Ramos (cell line): Measurements from ENCODE around the gene CHRNA4.

Experiments
- in situ Hi-C: fragments of 300-500 bp; cut with MboI; formaldehyde crosslinking; loops from one replicate; pipeline ENCODE4 v1.14.3; 2022; ENCODE audit warnings: low sequenced_read_pairs; ENCODE audit not compliant: unreplicated experiment

The CHRNA4 gene

DNA sequence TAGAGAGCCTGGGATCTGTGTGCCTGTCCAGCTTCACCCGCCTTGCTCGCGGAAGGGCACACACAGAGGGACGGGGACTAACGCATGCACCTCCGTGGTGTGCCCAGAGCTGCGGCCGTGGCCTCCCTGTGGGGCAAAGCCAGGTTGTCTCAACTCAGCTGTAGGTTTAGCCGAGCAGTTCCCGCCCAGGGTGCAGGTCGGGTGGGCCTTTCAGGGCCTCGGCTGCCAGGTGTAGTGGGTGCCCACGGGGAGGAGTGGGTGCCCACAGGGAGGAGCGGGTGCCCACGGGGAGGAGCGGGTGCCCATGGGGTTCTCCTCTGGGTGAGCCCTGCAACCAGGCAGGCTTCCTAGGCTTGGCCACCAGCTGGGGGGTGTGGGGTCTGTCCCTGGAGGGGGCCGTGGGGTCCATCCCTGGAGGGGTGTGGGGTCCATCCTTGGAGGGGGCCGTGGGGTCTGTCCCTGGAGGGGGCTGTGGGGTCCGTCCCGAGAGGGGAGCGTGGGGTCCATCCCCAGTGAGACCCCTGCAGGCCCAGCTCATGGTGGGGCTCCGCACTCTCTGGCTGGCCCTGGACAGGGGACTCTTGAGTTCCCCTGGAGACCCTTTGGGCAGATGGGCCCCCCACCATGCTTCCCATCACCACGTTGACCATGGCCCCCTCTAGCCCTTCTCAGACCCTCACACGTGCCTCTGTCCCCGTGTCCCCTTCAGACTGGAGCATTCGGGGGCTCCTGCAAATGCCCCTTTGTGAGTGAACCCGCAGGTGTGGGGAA, 37.8 kb upstream of the CHRNA4 start:
- in situ Hi-C loops, result no loop called here

DNA sequence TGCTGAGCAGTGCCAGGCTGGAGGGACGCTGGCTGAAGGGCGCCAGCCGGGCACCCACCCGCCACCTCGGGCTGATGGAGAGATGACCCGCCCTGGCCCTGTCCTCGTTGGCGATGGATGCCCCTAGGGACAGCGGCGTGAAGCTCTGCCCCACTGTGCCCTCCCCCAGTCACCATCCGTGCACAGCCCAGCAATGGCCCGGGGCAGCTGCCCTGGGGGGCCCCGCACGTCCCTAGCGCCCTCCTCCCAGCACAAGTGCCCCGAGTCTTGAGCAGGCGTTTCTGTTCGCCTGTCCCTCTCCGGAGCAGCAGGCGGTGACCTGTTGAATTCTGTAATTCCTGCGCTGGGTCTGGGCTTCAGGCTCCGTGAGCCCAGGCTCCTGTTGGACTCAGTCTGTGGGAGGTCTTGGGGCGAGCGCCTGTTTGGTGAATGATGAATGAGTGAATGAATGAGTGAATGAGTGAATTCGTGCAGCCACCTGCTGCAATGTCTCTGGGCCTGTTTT, 36.8 kb upstream of the CHRNA4 start:
- in situ Hi-C loops, result no loop called here

GRCh38 chr20:63397155-63397843, 36.1 kb upstream of the CHRNA4 start:
- in situ Hi-C loops, result no loop called here

DNA sequence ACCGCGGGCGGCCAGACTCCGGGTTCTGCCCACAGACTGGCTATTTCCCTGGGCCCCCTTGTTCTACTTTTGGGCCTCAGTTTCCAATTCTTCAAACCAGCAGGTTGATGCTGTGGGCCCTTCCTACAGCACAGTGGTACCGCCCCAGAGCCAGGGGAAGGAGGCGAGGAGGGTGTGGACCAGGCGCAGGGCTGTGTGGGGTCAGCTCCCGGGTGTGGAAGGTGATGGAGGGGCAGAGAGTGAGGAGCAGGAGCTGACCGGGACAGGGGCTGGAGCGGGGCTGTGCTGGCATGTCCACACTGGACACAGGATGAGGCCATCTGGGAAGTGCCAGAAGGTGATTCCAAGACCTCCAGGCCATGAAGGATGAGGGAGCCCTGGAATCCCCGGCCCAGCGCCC, 35.2 kb upstream of the CHRNA4 start:
- in situ Hi-C loops, result no loop called here

DNA sequence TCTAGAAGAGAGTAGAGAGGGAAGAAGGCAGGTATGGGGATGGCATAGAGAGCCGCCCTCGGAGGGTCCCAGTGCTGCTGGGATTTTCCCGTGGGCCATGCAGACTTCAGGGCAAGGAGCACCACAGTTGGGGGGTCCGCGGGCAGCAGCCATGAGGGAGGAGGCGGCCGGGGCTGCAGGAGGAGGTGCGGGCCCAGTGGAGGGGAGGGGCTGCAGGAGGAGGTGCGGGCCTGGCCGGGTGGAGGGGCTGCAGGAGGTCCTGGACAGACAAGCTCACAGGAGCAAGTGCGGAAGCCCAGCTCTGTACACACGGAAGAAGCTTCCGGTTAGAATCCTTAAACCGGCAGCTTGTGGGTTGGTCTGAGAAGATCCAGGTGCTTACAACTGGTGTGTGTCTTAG, 34.6 kb upstream of the CHRNA4 start:
- in situ Hi-C loops, result no loop called here

DNA sequence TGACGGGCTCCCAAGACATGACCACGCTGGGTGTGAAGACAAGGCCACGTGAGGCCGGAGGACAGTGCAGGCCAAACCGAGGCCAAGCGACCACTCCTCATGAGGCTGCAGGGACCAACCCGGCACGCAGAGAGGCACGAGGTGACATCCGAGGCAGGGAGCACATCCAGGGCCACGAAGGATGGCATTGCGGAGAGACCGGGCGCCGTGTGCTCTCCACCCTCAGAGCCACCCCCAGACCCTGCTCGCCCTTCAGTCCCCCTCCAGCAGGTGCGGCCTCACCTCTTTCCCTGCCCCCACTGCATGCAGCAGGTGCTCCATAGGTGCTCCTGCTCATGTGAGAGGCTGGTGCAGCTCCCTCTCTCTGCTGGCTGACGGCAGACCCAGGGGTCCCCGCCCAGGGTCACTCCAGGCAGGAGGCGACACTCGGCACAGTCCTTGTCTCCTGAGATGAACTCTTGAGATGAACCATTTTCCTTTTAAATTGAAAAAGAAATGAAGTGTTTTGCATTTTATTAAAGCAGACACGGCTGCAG, 33.8 kb upstream of the CHRNA4 start:
- in situ Hi-C loops, result no loop called here

DNA sequence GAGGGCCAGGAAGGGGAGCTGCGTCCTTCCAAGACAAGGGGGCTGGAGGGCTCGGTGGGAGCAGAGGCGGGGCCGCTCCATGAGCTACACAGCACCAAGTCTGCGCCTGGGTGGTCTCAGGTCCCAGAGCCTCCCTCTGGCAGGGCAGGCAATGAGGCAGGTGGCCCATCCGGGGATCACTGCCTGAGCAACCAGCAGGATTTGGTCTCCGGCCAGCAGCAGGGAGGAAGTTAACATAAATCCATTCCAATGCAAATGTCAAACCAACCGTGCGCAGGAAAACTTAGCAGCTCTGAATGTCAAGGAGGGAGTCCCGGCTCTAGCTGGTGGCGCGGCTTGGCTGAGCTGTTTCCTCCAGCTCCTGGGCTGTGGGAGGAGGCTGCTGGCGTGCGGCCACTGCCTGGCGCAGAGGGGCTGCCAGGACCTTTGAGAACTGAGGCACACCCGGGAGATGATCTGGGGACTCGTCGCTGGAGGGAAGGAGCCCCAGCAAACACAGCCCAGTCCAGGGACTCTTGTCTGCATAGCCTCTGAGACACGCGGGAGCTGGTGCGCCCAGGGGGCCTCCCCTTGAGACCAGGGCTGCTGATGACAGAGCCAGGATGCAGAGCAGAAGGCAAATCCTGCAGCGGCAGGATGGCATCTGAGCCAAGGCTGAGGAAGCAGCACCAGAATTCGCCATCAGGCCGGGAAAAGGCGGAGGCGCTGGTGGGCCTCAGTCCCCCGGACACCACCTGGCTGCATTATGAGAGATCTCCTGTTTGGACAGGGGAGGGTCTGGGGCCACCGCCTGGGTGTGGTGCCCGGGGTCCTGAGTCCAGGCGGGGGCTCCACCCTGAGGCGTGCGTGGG, 33.1 kb upstream of the CHRNA4 start:
- in situ Hi-C loops, result no loop called here

DNA sequence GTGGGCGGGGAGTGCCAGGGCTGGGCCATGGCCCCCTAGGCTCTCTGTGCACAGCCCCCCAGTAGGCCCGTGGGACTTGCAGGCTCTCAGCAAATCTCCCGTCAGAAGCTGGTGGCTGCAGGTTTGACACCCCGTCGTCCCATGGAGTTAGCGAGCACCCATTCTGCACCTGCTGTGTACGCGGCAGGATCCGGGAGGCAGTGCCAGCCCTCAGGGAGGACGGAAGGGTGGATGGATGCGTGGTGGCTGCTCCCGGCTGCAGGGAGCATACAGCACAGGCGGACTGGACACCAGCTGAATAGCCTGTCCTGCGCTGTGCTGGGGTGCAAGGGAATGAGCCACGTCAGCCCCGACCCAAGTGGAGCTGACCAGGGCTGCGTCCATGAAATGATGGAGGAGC, 32.4 kb upstream of the CHRNA4 start:
- in situ Hi-C loops, result no loop called here

DNA sequence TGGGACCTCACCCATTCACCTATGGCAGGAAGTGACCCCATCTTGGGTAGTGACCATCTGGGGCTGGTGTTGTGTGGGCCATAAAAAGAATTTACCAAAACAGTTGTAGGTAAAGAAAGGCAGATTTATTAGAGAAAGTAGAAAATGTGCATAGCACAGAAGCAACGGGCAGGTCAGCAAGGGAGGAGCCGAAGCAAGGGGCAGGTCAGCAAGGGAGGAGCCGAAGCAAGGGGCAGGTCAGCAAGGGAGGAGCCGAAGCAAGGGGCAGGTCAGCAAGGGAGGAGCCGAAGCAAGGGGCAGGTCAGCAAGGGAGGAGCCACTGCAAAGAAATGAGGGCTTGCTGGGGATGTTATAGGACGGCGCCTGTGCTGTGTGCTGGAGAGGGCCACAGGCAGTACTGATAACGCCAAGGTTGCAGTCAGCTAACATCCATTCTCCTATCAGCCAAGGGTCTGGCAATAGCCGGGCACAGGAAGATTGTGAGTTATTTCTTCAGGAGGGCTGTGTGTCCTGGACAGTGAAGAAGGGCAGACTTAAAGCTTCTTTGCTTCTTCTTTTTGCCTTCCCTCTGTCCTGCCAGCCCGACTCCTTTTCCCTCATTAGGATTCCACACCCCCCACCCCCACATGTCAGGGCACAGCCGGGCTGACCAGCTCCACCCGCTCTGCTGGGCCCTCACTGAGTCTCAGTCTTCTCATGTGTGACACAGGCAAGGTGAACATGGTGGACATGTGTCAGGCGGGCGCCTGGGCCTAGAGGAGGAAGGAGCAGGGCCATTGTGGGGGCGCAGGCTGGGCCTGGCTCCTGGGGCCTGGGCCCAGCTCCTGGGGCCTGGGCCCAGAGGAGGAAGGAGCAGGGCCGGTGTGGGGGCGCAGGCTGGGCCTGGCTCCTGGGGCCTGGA, 31.6 kb upstream of the CHRNA4 start:
- in situ Hi-C loops, result no loop called here

GRCh38 chr20:63387917-63388316, 26.8 kb upstream of the CHRNA4 start:
- in situ Hi-C loops, result loop anchor here (10.0 kb wide), 1 partner anchor 163 kb away; no protein-coding TSS in a partner anchor

DNA sequence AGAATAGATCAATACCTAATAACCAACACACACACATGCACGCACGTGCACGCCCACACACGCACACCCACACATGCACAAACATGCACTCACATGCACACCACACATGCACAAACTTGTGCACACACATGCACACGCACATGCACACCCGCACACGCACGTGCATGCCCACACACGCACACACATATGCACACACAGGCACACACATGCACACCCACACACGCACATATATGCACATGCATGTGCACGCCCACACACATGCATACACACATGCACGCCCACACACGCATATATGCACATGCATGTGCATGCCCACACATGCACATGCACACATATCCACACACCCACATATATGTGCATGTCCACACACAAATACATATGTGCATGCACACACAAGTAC, 26.2 kb upstream of the CHRNA4 start:
- in situ Hi-C loops, result loop anchor here (10.0 kb wide), 1 partner anchor 163 kb away; no protein-coding TSS in a partner anchor

DNA sequence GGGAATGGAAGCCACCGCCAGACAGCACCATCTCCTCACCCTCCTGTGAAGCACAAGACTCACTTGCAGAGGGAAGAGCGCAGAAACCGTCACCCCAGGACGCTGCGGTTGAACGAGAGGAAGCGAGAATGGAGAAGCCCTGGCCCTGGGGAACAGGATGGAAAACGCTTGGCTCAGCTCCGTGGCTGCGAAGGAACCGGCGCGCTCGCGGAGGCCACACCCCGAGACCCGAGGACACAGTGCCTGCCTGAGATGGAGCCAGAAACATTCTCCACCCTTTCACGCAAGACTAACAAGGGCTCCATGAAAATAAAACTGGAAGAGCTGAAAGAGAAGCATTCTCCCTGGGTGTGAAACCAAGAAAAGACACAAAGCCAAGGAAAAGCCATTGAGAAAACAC, 25.3 kb upstream of the CHRNA4 start:
- in situ Hi-C loops, result loop anchor here (10.0 kb wide), 1 partner anchor 162 kb away; no protein-coding TSS in a partner anchor

DNA sequence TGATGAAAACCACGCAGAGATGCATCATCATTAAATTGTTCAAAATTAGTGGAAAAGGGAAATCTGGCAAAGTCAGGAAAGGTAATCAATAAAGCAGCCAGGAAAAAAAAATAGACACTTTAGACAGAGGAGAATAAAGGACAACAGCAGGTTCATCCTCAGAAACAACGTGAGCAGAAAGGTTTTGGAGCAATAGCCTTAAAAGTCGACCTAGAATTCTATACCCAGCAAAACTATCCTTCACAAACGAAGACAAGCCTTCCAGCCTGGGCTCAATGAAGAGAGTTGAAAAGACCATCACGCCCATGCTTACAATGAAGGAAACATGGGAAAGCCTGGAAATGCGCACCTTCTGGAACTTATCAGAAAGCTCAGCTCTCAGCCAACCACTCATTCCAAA, 24.7 kb upstream of the CHRNA4 start:
- in situ Hi-C loops, result loop anchor here (10.0 kb wide), 1 partner anchor 161 kb away; no protein-coding TSS in a partner anchor

- in situ Hi-C loops, result loop anchor here (10.0 kb wide), 1 partner anchor 160 kb away; no protein-coding TSS in a partner anchor
Measured at GRCh38 chr20:63384336-63384735, 23.2 kb upstream of the CHRNA4 start.

GRCh38 chr20:63383556-63383955, 22.4 kb upstream of the CHRNA4 start:
- in situ Hi-C loops, result loop anchor here (10.0 kb wide), 1 partner anchor 159 kb away; no protein-coding TSS in a partner anchor

GRCh38 chr20:63382551-63383300, 21.6 kb upstream of the CHRNA4 start:
- in situ Hi-C loops, result loop anchor here (10.0 kb wide), 1 partner anchor 158 kb away; no protein-coding TSS in a partner anchor

DNA sequence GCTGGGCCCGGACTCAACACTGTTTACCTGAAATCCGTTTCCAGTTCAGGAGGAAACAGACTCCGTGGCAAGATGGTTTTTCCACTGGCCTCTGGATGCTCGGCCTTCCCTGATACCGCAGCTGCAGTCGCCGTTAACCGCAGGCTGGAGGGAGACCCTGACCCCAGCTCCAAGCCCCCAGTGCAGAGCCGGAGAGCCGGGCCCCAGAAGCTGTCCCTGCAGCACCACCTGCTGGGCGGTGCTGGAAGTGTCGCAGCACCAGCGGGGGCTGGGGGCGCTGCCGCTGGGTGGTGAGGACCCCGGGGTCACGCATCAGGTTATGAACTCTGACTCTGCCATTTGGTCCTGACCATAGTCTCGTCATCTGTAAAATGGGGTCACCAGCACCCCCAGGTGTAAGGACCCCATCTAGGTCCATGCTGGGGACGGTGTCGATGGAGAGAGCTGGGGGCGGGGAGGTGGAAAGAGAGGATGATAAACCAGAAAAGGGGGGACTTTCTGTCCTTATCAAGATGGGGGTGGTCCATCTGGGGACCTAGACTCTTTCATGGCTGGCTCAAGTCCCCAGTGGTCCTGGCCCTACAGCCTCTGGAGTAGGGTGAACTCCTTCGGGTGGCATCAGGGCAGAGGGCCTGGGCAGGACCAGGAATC, 20.8 kb upstream of the CHRNA4 start:
- in situ Hi-C loops, result loop anchor here (10.0 kb wide), 1 partner anchor 157 kb away; no protein-coding TSS in a partner anchor
